ENCODE measurements around the gene IPO4.
"Not testable (repeated sequence)": the region's sequence is repeated elsewhere in the genome, so short reads cannot be mapped to it uniquely, and the experiment has no call there.

Gene IPO4

GRCh38 chr14:24207104-24207551, 18.5 kb upstream of the IPO4 start:
- H3K27ac ChIP-seq: no peak overlapping the region
- TF ChIP-seq, protein P1, sequence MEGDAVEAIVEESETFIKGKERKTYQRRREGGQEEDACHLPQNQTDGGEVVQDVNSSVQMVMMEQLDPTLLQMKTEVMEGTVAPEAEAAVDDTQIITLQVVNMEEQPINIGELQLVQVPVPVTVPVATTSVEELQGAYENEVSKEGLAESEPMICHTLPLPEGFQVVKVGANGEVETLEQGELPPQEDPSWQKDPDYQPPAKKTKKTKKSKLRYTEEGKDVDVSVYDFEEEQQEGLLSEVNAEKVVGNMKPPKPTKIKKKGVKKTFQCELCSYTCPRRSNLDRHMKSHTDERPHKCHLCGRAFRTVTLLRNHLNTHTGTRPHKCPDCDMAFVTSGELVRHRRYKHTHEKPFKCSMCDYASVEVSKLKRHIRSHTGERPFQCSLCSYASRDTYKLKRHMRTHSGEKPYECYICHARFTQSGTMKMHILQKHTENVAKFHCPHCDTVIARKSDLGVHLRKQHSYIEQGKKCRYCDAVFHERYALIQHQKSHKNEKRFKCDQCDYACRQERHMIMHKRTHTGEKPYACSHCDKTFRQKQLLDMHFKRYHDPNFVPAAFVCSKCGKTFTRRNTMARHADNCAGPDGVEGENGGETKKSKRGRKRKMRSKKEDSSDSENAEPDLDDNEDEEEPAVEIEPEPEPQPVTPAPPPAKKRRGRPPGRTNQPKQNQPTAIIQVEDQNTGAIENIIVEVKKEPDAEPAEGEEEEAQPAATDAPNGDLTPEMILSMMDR (conservative IDR thresholded peaks at IDR 0.05; ENCODE audit: low read depth): no peak
- no peak for DNase-seq (ENCODE audit: low spot score)
- POLR2A ChIA-PET (ENCODE audit: low non-redundant PET): no interaction called here
- CTCF ChIA-PET: no interaction called here

GRCh38 chr14:24206260-24207103, 17.9 kb upstream of the IPO4 start:
- no peak for DNase-seq (ENCODE audit: low spot score)
- POLR2A ChIA-PET (ENCODE audit: low non-redundant PET): no interaction called here
- CTCF ChIA-PET: no interaction called here
- H3K27ac ChIP-seq: no peak overlapping the region
- TF ChIP-seq, protein P1 (conservative IDR thresholded peaks at IDR 0.05; ENCODE audit: low read depth): no peak

- TF ChIP-seq, protein P1 (conservative IDR thresholded peaks at IDR 0.05; ENCODE audit: low read depth): no peak
- no peak overlapping the region for H3K27ac ChIP-seq
- ChIA-PET POLR2A (ENCODE audit: low non-redundant PET) (no interaction called here), CTCF (interaction anchor here (0.6 kb wide), 1 partner anchor 71 kb away, joined by 5 read pairs; no protein-coding TSS in a partner anchor)
- DNase-seq (ENCODE audit: low spot score): no peak
These were observed 15.8 kb upstream of the IPO4 start for GRCh38 chr14:24204163-24205146.

- POLR2A ChIA-PET (ENCODE audit: low non-redundant PET); DNase-seq (ENCODE audit: low spot score); H3K27ac ChIP-seq: not testable (repeated sequence)
- CTCF ChIA-PET: interaction anchor here (0.6 kb wide), 1 partner anchor 69 kb away, joined by 5 read pairs; no protein-coding TSS in a partner anchor
These were observed 14.8 kb upstream of the IPO4 start for GRCh38 chr14:24203249-24203886.

GRCh38 chr14:24202538-24202937, 13.9 kb upstream of the IPO4 start:
- CTCF ChIA-PET; POLR2A ChIA-PET (ENCODE audit: low non-redundant PET); DNase-seq (ENCODE audit: low spot score); H3K27ac ChIP-seq: not testable (repeated sequence)

GRCh38 chr14:24198814-24199524, 10.4 kb upstream of the IPO4 start:
- TF ChIP-seq, protein P1 (conservative IDR thresholded peaks at IDR 0.05; ENCODE audit: low read depth): no peak
- H3K27ac ChIP-seq: no peak overlapping the region
- POLR2A ChIA-PET (ENCODE audit: low non-redundant PET): interaction anchor here (0.6 kb wide), 1 partner anchor 30 kb away, joined by 3 read pairs; no protein-coding TSS in a partner anchor
- DNase-seq (ENCODE audit: low spot score): no peak
- CTCF ChIA-PET: interaction anchor here (0.6 kb wide), 1 partner anchor 109 kb away, joined by 3 read pairs; the partner anchor contains the start of gene CIDEB

Data from RWPE1 (cell line).